WI38 (cell line): ENCODE results near the gene MTAP.
A peak's percentile ranks its signal among the peaks of the same experiment; 100 is the strongest.

Experiments used
- H3K4me3 ChIP-seq: 2 replicates; pipeline ENCODE4 v1.5.1; 2011; ENCODE audit warnings: low read depth, mild to moderate bottlenecking, control low read depth, low read length
- CTCF ChIP-seq: IDR thresholded peaks from 2 replicates; pipeline ENCODE4 v1.5.1; 2012; ENCODE audit warnings: low read depth, mild to moderate bottlenecking, control low read depth, low read length

Gene MTAP

DNA sequence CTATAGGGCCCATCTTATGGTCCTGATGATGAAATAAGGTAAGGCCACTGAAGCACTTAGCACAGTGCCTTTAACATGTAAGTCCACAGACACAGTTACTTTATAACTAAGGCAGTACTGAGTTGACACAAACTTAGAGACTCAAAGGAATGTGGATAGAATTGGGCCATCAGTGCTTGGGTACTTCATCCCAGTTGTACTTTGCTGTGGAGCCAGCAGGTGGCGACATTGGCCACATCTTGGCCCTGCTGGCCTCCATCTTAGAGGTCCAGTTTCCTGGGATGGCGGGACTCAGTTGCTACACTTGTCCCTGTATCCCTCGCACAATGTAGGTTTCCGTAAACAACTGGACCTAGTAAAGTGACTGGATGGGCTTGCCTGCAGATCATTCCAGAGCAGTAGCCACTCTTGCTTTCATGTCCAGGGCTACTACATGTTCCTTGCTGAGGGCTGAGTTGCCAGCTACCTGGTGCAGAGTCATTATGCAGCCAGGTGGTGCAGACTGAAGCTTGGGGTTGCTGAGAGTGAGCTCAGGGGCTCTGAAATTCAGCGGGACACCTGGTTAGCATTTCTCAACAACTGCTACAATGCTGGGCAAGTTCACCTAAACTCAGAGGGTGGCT, 10.6 kb downstream of the MTAP start:
- peak; percentile 84 for TF ChIP-seq CTCF
- no peak overlapping the region for H3K4me3 ChIP-seq

GRCh38 chr9:21813575-21814473, 11.4 kb downstream of the MTAP start:
- peak; percentile 39; the same call in 1 of the 2 replicates for TF ChIP-seq CTCF
- H3K4me3 ChIP-seq = no peak overlapping the region

GRCh38 chr9:21815643-21816042, 13.2 kb downstream of the MTAP start:
- TF ChIP-seq CTCF = no peak
- no peak overlapping the region for H3K4me3 ChIP-seq

- no peak overlapping the region for H3K4me3 ChIP-seq
- no peak for TF ChIP-seq CTCF
Measured at GRCh38 chr9:21817176-21817575, 14.7 kb downstream of the MTAP start.

- no peak for TF ChIP-seq CTCF
- H3K4me3 ChIP-seq = no peak overlapping the region
Measured at GRCh38 chr9:21825637-21826036, 23.2 kb downstream of the MTAP start.

- no peak overlapping the region for H3K4me3 ChIP-seq
- TF ChIP-seq CTCF = no peak
Measured at GRCh38 chr9:21828853-21829410, 26.5 kb downstream of the MTAP start.

GRCh38 chr9:21830589-21830988, 28.2 kb downstream of the MTAP start:
- H3K4me3 ChIP-seq = no peak overlapping the region
- TF ChIP-seq CTCF = no peak
